HL-60/S4 treated with retinoic acid at 250 ng/mL for 4 days and 3 days (cell line): Measurements from ENCODE around the gene RAB28.

Experiments
- in situ Hi-C: fragments of 300-500 bp; cut with MboI; formaldehyde crosslinking; loops from 2 replicates; pipeline ENCODE4 v1.7.0; 2022; ENCODE audit warnings: low sequenced_read_pairs

The RAB28 gene

DNA sequence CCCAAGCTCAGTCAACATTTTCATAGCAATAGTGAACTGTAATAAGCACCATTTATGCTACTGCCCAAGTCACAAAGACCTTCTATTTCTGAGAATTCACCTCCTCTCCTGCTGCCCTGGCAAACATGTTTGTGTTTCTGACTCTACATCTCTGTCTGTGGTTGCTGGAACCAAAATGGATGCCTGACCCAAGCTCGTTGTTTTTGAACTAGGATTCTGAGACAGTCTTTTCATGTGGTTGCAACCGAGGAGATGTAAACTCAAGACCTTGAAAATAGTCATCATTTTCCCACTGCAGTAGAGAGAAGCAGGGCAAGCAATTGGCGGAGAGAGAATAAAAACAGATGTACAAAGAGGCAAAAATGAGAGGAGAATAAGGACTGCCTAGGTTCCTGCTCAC, 160.2 kb downstream of the RAB28 start:
- in situ Hi-C loops = no loop called here

- in situ Hi-C loops = no loop called here
These were observed 161.4 kb downstream of the RAB28 start for GRCh38 chr4:13322681-13323101.
